OCI-LY1 (cell line): ENCODE measurements around the gene ZNF541.

Source experiments
- H2AFZ ChIP-seq: fragments of 200-600 bp; sonication (generic), shearing (Covaris generic); 2 replicates; pipeline ENCODE4 v1.6.0; 2014; ENCODE audit warnings: antibody characterized with exemption, mild to moderate bottlenecking, low read length
- H3F3A ChIP-seq: fragments of 200-600 bp; sonication (generic), shearing (Covaris generic); 2 replicates; pipeline ENCODE4 v1.6.0; 2014; ENCODE audit warnings: mild to moderate bottlenecking, antibody characterized with exemption, low read length, moderate library complexity; ENCODE audit not compliant: insufficient read depth
- H3K27ac ChIP-seq: fragments of 200-600 bp; sonication (generic); 2 replicates; pipeline ENCODE4 v1.5.1; 2014; ENCODE audit warnings: low read length, mixed run types, mild to moderate bottlenecking, low read depth; ENCODE audit not compliant: poor library complexity, severe bottlenecking
- H3K27me3 ChIP-seq: fragments of 200-600 bp; sonication (generic); 2 replicates; pipeline ENCODE4 v1.6.0; 2014; ENCODE audit warnings: antibody characterized with exemption, mild to moderate bottlenecking, low read length, moderate library complexity; ENCODE audit not compliant: insufficient read depth
- H3K36me3 ChIP-seq: fragments of 200-600 bp; sonication (generic); 2 replicates; pipeline ENCODE4 v1.6.1; 2014; ENCODE audit warnings: mild to moderate bottlenecking, antibody characterized with exemption, low read length, moderate library complexity, mixed read lengths; ENCODE audit not compliant: insufficient read depth
- H3K4me1 ChIP-seq: fragments of 200-600 bp; sonication (generic); 2 replicates; pipeline ENCODE4 v1.5.1; 2014; ENCODE audit warnings: mild to moderate bottlenecking, low read length, moderate library complexity; ENCODE audit not compliant: insufficient read depth, severe bottlenecking
- H3K4me2 ChIP-seq: fragments of 200-600 bp; sonication (generic), shearing (Covaris generic); 2 replicates; pipeline ENCODE4 v1.6.1; 2014; ENCODE audit warnings: low read length
- H3K4me3 ChIP-seq: fragments of 200-600 bp; sonication (generic); 2 replicates; pipeline ENCODE4 v1.5.1; 2014; ENCODE audit warnings: low read length, low read depth, mild to moderate bottlenecking, mixed read lengths; ENCODE audit not compliant: poor library complexity, severe bottlenecking
- H3K79me2 ChIP-seq: fragments of 200-600 bp; shearing (Covaris generic); 2 replicates; pipeline ENCODE4 v1.6.1; 2016; ENCODE audit warnings: mixed run types, low read length, mixed read lengths; ENCODE audit not compliant: insufficient read depth
- H3K9ac ChIP-seq: fragments of 200-600 bp; sonication (generic), shearing (Covaris generic); 2 replicates; pipeline ENCODE4 v1.6.1; 2014; ENCODE audit warnings: mild to moderate bottlenecking, low read length, mixed read lengths
- H3K9me2 ChIP-seq: fragments of 200-600 bp; sonication (generic), shearing (Covaris generic); 2 replicates; pipeline ENCODE4 v1.6.1; 2014; ENCODE audit warnings: low read depth, mild to moderate bottlenecking, low read length, mixed read lengths
- H3K9me3 ChIP-seq: fragments of 200-600 bp; shearing (Covaris generic); 2 replicates; pipeline ENCODE4 v1.6.1; 2014; ENCODE audit warnings: low read length, mixed read lengths
- H4K20me1 ChIP-seq: fragments of 200-600 bp; sonication (generic), shearing (Covaris generic); 2 replicates; pipeline ENCODE4 v1.6.0; 2016; ENCODE audit warnings: mild to moderate bottlenecking, low read length; ENCODE audit not compliant: insufficient read depth
- EZH2 ChIP-seq: fragments of 200-600 bp; sonication (generic), shearing (Covaris generic); IDR thresholded peaks from 2 replicates; pipeline ENCODE4 v1.8.0; 2017; ENCODE audit warnings: borderline replicate concordance, mixed run types, mild to moderate bottlenecking, antibody characterized with exemption, low read length, moderate library complexity, mixed read lengths
- TF ChIP-seq, protein P1 (sequence below): fragments of 200-600 bp; sonication (generic), shearing (Covaris generic); IDR thresholded peaks from 2 replicates; pipeline ENCODE4 v1.5.1; 2017; ENCODE audit warnings: mild to moderate bottlenecking, antibody characterized with exemption, low read length, moderate library complexity, mixed read lengths

ZNF541 gene

DNA sequence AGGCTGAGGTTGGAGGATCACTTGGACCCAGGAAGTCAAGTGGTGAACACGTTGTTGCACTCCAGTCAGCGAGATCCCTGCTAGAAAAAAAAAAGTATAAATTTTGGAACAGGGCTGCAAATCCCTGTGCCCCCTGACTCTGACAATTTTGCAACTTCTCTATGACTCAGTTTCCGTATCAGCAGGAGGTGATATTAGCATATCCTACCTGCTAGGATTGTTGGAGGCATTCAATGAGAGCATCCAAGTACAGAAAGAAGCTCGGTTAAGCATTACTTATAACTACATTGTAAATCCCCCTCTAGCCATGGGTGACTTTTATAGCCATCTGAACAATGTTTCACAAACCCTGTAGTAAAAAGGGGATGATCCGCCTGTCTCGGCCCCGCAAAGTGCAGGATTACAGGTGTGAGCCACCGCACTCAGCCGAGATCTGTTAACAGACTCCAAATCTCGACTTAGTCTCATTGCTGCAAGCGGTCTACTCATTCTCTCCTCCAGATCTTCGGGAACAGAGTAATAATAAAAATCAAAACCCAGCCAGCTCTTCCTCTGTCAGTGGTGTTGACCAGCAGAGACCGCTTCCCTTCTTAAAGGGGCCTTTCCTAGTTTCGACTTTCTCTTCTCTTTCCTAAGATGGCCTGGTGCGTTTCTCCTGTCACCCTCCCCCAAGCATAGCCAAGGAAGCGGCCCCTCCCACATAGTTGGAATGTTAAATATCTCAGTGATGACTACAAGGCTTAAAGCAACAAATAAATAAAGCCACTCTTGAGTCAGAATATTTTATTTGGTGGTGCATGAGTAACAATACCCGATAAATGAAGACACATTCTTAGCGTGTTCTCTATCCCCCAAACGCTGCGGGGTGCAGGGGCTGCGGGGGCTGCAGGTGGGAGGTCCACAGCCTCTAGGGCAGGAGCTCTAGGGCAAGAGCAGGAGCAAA is 25.7 kb upstream of the ZNF541 start:
- H2AFZ ChIP-seq, result no peak overlapping the region
- H3K4me2 ChIP-seq, result no peak overlapping the region; the same call in 1 of the 2 replicates
- no peak overlapping the region for H3K4me3 ChIP-seq

DNA sequence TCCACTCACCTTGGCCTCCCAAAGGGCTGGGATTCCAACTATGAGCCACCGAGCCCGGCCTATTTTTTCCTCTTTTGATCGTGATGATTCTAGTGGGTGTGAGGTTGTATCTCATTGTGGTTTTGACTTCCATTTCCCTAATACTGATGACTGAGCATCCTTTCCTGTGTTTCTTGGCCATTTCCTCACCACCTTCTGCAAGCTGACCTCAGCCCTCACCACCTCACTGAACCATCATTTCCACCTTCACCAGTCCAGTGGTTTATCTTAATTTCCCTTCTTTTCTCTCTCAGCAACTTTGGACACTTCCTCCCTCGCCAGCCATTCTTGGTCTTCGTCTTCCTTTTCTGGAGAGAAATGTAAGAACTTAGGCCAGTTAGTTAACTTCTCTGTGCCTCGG is 23.0 kb upstream of the ZNF541 start:
- no peaks in the 10 kb centered on the region for H3K79me2 ChIP-seq
- no peaks in the 10 kb centered on the region for H3K9me2 ChIP-seq
- peaks cover 18% of the 10 kb centered on the region for H3K4me1 ChIP-seq
- H3K36me3 ChIP-seq, result no peaks in the 10 kb centered on the region
- no peak overlapping the region for H3K4me2 ChIP-seq
- H3K9me3 ChIP-seq, result no peaks in the 10 kb centered on the region
- H3K4me3 ChIP-seq, result no peak overlapping the region
- H3K27me3 ChIP-seq, result peaks cover 3% of the 10 kb centered on the region; the same call in 1 of the 2 replicates
- H3K9ac ChIP-seq, result no peak overlapping the region
- TF ChIP-seq, protein P1, sequence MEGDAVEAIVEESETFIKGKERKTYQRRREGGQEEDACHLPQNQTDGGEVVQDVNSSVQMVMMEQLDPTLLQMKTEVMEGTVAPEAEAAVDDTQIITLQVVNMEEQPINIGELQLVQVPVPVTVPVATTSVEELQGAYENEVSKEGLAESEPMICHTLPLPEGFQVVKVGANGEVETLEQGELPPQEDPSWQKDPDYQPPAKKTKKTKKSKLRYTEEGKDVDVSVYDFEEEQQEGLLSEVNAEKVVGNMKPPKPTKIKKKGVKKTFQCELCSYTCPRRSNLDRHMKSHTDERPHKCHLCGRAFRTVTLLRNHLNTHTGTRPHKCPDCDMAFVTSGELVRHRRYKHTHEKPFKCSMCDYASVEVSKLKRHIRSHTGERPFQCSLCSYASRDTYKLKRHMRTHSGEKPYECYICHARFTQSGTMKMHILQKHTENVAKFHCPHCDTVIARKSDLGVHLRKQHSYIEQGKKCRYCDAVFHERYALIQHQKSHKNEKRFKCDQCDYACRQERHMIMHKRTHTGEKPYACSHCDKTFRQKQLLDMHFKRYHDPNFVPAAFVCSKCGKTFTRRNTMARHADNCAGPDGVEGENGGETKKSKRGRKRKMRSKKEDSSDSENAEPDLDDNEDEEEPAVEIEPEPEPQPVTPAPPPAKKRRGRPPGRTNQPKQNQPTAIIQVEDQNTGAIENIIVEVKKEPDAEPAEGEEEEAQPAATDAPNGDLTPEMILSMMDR, result no peak
- TF ChIP-seq EZH2, result no peak
- H3K27ac ChIP-seq, result no peak overlapping the region
- no peaks in the 10 kb centered on the region for H4K20me1 ChIP-seq
- H3F3A ChIP-seq, result 0 out of 2 replicates have a peak, but pooled peaks cover 3% of the 10 kb centered on the region
- H2AFZ ChIP-seq, result no peak overlapping the region

More for the DNA sequence above, 25.7 kb upstream of the ZNF541 start:
- TF ChIP-seq, protein P1, result no peak
- no peak for TF ChIP-seq EZH2
- Histone ChIP-seq H3K9ac (no peak overlapping the region), H3F3A (0 out of 2 replicates have a peak, but pooled peaks cover 3% of the 10 kb centered on the region), H3K9me3 (no peaks in the 10 kb centered on the region), H3K27ac (no peak overlapping the region), H3K9me2 (no peaks in the 10 kb centered on the region), H3K79me2 (no peaks in the 10 kb centered on the region), H3K4me1 (peaks cover 21% of the 10 kb centered on the region), H3K36me3 (no peaks in the 10 kb centered on the region), H3K27me3 (no peaks in the 10 kb centered on the region), H4K20me1 (no peaks in the 10 kb centered on the region)

DNA sequence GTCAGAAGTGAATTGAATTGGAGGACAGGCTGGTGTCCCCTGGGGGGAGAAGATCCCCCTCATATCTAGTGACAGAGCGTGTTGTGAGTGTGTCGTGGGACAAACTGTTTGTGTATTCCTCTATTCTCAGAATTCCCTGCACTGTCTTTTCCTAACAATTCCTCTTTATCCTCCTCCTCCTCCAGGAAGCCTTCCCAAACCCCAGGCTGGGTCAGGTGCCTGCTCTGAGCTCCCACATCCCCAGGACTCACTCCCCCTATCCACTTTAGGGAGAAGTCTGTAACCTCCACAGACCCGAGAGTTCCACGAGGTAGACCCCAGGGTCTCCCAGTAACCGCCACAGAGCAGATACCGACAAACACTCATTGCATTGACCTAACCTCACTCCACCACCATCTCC is 20.9 kb upstream of the ZNF541 start:
- Histone ChIP-seq H2AFZ (no peak overlapping the region), H4K20me1 (no peaks in the 10 kb centered on the region), H3K9me3 (no peaks in the 10 kb centered on the region), H3K4me1 (peaks cover 3% of the 10 kb centered on the region), H3K4me2 (no peak overlapping the region), H3K27ac (no peak overlapping the region), H3K79me2 (no peaks in the 10 kb centered on the region), H3K36me3 (no peaks in the 10 kb centered on the region), H3K27me3 (peaks cover 4% of the 10 kb centered on the region; the same call in 1 of the 2 replicates), H3K9me2 (no peaks in the 10 kb centered on the region), H3F3A (no peaks in the 10 kb centered on the region), H3K4me3 (no peak overlapping the region), H3K9ac (no peak overlapping the region)
- TF ChIP-seq EZH2, result no peak
- TF ChIP-seq, protein P1, result no peak
